ENCODE data around the gene CYP3A5.

- TF ChIP-seq CTCF (IDR thresholded peaks at IDR 0.05), result no peak
- no peak for TF ChIP-seq POLR2A (IDR thresholded peaks at IDR 0.05)
Measured at GRCh38 chr7:99618726-99619125, 61.1 kb downstream of the CYP3A5 start.
